PFSK-1 (cell line): ENCODE measurements around the gene TMEM39B.

Experiments used
- FOXP2 ChIP-seq: optimal IDR thresholded peaks from 2 replicates; pipeline ENCODE3; 2011; ENCODE audit warnings: borderline replicate concordance, control low read depth, inconsistent platforms; ENCODE audit not compliant: insufficient read depth; ENCODE audit errors: extremely low read length, extremely low read depth
- POLR2AphosphoS5 ChIP-seq: IDR thresholded peaks from 2 replicates; pipeline ENCODE4 v1.6.1; 2012; ENCODE audit warnings: low read depth, mild to moderate bottlenecking, control low read depth, low read length, moderate library complexity
- REST ChIP-seq, 2 experiments: IDR thresholded peaks; 2 replicates each; pipeline versions ENCODE4 v1.6.1 to v1.8.0; 2011 to 2012; ENCODE audit warnings: low read depth in 2 of 2, low read length in 2 of 2, control low read depth in 1 of 2, inconsistent platforms in 1 of 2, mild to moderate bottlenecking in 1 of 2, moderate library complexity in 1 of 2; ENCODE audit not compliant: insufficient read depth in 1 of 2
- SIN3A ChIP-seq: IDR thresholded peaks from 2 replicates; pipeline ENCODE4 v1.6.1; 2012; ENCODE audit warnings: mild to moderate bottlenecking, low read length, moderate library complexity, borderline replicate concordance; ENCODE audit not compliant: insufficient read depth
- TAF1 ChIP-seq: IDR thresholded peaks from 2 replicates; pipeline ENCODE4 v1.6.1; 2012; ENCODE audit warnings: low read length, control low read depth, borderline replicate concordance; ENCODE audit not compliant: insufficient read depth

The TMEM39B gene

DNA sequence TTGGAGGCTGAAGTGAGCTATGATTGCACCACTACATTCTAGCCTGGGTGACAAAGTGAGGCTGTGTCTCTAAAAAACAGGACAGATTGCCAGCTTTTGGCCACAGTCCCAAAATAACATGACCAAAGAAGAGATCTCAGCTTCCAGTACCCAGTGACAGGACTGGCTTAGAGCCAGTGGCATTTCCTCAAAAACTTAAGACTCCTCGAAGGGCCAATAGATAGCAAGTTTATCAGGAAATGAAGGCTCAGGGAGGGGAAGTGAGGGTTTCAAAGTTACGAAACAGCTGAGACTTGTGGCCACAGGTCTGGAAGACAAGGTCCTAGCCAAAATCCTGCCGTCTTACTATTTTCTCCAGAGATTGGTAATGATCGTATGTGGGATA lies 6.3 kb upstream of the TMEM39B start:
- TF ChIP-seq TAF1 (no peak), POLR2AphosphoS5 (no peak; the same call in 1 of the 2 replicates), FOXP2 (no peak), REST (IDR thresholded peaks at IDR 0.05; ENCODE audit: insufficient read depth in 1 of 2, low read depth in 2 of 2, low read length in 2 of 2) (no peak)

DNA sequence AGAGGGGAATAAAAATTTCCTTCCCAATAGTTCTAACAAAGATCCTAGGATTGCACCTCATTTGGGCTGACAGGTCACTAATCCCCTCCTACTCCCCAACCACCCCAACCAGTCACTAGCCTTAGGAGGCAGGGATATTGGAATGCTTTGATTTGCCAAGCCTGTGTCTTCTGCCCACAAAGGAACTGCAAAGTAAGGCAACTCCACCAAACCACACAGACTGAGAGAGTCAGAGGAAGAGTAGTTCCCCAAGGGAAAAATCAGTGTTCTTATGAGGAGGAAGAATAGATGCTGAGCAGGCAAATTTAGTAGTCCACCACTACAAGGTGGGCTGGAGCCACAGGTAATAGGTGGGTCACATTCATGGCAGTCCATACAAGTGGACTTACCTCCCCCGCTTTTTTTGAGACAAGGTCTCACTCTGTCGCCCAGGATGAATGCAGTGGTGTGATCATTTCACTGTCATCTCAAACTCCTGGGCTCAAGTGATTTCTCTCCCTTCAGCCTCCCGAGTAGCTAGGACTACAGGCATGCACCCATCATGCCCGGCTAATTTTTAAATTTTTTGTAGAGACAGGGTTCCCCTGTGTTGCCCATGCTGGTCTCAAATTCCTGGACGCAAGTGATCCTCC lies 3.7 kb upstream of the TMEM39B start:
- TF ChIP-seq REST (IDR thresholded peaks at IDR 0.05; ENCODE audit: insufficient read depth in 1 of 2, low read depth in 2 of 2, low read length in 2 of 2) (no peak), SIN3A (no peak), FOXP2 (no peak), TAF1 (no peak), POLR2AphosphoS5 (no peak)

- TF ChIP-seq FOXP2 = no peak
- TF ChIP-seq SIN3A = peak; percentile 77; the same call in 1 of the 2 replicates
- peak in 1 of 2 experiments; percentile 50; a peak in 1 of 4 replicates for TF ChIP-seq REST (IDR thresholded peaks at IDR 0.05; ENCODE audit: insufficient read depth in 1 of 2, low read depth in 2 of 2, low read length in 2 of 2)
- TF ChIP-seq TAF1 = peak; percentile 61; the same call in 1 of the 2 replicates
Observed at GRCh38 chr1:32071758-32072621, 749 bp upstream of the TMEM39B start.

DNA sequence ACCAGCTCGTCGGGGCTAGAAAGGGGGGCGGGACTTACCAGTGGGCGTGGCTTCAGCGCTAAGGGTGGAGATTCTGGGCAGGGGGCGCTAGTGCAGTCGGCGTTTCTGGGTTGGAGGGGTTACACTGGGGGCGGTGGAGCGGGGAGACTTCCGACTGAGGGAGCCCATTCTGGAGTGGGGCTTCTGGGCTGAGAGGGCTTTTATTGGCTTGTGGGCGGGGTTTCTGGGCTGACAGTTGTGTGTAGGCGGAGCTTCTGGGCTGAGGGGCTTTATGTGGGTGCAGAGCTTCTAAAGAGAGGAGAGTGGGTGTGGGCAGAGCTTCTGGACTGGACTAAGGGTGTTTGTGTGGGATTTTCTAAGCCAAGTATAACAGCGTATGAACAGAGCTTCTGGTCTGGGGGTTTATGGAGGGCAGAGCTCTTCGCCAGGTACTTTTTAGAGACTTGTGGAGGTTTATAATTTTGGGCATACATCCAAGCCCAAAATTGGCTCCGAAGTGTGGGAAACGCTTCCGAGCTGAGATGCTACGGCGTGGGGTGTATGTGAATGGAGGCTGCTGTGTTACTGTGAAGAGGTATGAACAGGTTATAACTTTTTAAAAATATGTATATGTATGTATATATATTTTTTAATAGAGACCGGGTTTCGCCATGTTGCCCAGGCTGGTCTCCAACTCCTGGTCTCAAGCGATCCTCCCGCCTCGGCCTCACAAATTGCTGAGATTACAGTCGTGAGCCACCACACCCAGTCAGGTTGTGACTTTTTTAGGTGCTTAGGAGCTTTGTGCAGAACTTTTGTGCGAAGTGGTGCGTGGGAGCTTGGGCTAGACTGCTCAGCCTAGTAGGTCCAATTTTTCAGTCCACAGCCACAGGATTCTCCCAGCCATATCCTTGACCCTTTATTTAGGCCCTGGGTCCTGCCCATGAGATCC lies 825 bp downstream of the TMEM39B start:
- no peak for TF ChIP-seq SIN3A
- no peak for TF ChIP-seq FOXP2
- no peak for TF ChIP-seq REST (IDR thresholded peaks at IDR 0.05; ENCODE audit: insufficient read depth in 1 of 2, low read depth in 2 of 2, low read length in 2 of 2)
- TF ChIP-seq TAF1 = no peak
- TF ChIP-seq POLR2AphosphoS5 = no peak
